ENCODE results near the gene PCOLCE2.

DNA sequence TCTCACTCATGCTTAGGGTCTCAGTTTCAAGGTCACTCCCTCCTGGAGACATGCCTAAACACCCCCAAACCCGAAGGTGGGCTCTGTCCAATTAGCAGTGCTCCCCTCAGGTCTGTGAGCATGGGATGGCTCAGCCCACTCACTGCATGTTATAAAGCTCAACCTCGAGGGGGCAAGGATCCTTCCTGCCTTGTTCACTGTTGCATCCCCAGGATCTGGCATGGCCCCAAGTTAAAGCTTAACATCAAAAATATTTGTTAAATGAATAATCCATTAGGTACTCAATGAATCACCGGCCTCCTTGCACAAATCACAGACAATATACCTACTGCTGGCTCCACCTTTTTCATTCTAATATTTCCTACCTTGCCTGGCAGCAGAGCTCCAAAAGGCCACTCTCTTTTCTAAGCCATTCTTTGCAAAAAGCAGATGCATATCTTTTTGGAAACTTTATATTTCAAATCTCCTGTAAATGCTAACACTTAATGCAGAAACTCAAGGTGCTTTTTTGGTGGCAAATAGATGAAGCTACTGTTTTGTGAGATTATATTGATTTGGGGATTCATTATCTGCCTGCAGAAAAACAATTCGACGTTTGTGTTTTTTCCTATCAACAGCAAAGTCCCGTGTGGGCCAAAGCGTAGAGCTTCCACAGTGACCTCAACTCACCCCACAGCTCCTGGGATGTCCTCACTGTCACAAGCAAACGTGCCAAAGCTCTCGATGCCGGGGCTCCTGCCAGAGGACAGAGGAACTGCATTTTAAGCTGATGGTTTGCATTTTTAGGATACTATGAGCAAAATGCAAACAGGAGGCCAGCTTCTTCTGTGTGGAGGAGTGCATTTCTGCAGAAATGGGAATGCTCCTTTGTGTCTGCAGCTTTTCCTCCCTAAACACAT lies 35.4 kb downstream of the PCOLCE2 start:
- TF ChIP-seq, protein P1, sequence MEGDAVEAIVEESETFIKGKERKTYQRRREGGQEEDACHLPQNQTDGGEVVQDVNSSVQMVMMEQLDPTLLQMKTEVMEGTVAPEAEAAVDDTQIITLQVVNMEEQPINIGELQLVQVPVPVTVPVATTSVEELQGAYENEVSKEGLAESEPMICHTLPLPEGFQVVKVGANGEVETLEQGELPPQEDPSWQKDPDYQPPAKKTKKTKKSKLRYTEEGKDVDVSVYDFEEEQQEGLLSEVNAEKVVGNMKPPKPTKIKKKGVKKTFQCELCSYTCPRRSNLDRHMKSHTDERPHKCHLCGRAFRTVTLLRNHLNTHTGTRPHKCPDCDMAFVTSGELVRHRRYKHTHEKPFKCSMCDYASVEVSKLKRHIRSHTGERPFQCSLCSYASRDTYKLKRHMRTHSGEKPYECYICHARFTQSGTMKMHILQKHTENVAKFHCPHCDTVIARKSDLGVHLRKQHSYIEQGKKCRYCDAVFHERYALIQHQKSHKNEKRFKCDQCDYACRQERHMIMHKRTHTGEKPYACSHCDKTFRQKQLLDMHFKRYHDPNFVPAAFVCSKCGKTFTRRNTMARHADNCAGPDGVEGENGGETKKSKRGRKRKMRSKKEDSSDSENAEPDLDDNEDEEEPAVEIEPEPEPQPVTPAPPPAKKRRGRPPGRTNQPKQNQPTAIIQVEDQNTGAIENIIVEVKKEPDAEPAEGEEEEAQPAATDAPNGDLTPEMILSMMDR (IDR thresholded peaks at IDR 0.05; ENCODE audit: control extremely low read depth in 1 of 3, insufficient read depth in 1 of 3, low read depth in 1 of 3, low read length in 3 of 3): no peak
- TF ChIP-seq TBP (IDR thresholded peaks at IDR 0.05; ENCODE audit: low read depth, low read length) (no peak), POLR2A (IDR thresholded peaks at IDR 0.05; ENCODE audit: control extremely low read depth in 1 of 2, low read depth in 2 of 2, low read length in 2 of 2) (no peak), EZH2 (IDR thresholded peaks at IDR 0.05; ENCODE audit: low read depth, low read length, severe bottlenecking) (no peak), TAF1 (IDR thresholded peaks at IDR 0.05; ENCODE audit: low read depth, low read length) (no peak), POLR2AphosphoS5 (IDR thresholded peaks at IDR 0.05; ENCODE audit: low read depth, low read length) (no peak), CBX8 (IDR thresholded peaks at IDR 0.05; ENCODE audit: borderline replicate concordance, low read depth, low read length) (no peak), SP1 (IDR thresholded peaks at IDR 0.05; ENCODE audit: low read depth, low read length) (no peak)

All from H1 (cell line).